HG02852 (cell line): Measurements from ENCODE around the gene PWWP2A.

Source experiments
- ATAC-seq: cut with Tn5 transposase; IDR thresholded peaks from one replicate; pipeline ENCODE4 v1.9.1; 2021; ENCODE audit warnings: mild to moderate bottlenecking, moderate library complexity; ENCODE audit not compliant: unreplicated experiment

The PWWP2A gene

DNA sequence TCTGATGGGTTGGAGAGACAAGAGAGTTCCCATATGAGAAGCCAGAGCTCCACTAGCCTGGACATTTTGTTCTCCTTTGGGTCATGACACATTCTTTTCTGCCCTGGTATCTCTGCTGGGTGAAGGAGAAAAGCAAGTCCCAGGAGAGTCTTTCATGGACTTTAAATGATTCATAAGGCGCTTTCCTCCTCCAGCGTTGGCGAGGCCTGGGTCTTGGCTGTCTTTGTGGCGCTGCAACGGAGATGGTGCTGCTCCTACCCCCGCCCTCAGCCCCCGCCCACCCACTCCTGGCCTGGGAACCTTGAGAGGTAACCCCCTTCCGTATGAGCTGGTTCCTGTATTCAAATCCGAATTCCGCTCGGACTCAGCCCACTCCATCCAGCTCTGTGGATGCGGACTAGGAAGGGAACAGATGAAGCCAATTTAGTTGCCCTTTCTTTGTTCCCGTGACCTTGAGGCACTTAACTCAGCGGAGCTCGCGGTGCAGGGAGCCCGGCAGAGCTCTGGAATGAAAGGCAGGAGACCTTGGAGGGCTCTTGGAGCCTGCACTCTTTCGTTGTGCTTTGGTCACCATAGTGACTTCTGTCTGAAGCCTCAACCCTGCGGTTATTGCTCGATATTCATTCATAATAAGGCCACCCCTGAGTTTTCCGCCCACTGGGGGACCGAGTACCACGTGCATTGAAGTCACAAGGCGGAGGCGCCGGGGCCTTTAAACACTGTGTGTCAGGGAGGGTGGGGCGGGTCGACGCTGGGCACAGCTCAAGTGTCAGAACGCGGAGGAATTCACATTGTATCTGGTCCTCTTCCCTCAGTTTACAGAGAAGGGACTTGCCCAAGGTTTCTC, 14.0 kb upstream of the PWWP2A start:
- no peak for ATAC-seq

DNA sequence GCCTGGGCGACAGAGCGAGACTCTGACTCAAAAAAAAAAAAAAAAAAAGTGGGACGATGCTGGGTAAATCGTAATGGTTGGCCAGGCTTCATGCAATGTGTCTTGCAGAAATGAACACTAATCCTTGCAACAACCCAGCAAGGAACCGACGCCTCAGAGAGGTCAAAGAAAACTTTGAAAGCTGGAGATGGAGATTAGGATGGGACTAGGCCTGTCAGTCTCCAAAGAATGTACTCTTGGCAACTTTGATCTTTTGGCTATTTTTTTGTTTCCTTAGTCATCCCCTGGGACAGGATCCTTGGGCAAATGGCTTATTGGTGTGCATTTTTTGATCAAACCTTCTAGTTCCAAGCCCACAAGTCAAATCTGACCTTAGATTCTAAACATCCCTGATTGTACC, 10.6 kb upstream of the PWWP2A start:
- ATAC-seq, result no peak

DNA sequence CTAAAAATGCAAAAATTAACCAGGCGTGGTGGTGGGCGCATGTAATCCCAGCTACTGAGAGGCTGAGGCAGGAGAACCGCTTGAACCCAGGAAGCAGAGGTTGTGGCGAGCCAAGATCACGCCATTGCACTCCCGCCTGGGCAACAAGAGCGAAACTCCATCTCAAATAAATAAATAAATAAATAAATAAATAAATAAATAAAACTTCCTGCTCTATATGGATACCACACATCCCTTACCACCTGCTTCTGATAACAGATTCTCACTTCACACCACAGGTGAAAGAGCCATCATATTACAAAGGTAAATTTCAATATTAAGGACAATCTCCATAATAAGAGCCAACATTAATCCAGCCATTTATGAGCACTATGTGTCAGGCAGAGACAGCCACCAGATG, 9.4 kb upstream of the PWWP2A start:
- ATAC-seq, result no peak

DNA sequence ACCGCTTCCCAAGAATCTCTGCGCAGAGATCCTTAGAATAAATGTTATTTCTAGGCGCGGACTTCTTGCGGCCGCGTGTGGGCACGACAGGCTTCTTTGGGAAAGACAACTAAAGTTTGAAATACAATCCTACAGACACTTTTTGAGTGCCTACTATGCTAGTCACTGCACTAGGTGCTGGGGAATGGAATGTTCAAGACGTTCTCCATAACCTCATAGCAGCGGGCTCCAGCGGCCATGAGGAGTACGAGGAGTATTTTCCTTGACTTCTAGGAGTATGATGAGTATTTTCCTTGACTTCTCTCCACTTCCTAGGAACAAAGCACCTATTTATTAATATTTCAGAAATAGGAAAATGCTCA, 636 bp upstream of the PWWP2A start:
- peak; percentile 2 for ATAC-seq

DNA sequence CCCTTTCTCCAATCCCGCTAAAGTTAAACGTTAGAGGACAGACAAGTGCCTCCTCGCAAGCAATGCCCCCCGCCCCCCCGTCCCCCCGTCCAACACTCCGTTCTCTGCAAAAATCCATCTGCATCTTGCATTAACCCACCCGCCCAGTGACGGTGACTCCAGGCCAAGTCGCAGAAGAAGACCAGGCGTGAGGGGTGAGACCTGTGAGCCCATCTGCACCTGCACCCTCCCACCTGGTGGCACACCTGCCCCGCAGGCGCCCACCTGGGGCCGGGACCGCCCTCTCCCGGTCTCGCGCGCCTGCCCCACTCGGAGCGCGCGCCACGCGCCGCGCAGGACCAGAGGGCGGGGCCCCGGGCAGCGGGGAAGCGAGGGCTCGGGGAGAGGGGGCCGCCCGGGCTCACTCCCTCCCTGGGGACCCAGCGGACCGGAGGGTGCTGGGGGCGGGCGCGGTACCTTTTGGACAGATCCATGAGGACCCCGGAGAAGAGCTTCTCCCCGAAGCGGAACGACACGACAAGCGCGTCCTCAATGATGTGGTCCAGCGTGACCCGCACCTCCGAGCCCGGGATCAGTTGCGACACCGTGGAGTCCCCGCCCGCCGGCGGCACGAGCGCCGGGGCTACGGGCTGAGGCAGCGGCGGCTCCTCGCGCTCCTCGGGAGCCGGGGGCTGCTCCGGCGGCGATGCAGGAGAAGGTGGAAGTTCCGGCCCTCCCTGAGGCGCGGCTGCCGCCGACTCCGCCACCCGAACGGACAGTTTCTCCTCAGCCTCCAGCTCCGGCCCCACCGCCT, 705 bp downstream of the PWWP2A start:
- peak; percentile 27 for ATAC-seq

DNA sequence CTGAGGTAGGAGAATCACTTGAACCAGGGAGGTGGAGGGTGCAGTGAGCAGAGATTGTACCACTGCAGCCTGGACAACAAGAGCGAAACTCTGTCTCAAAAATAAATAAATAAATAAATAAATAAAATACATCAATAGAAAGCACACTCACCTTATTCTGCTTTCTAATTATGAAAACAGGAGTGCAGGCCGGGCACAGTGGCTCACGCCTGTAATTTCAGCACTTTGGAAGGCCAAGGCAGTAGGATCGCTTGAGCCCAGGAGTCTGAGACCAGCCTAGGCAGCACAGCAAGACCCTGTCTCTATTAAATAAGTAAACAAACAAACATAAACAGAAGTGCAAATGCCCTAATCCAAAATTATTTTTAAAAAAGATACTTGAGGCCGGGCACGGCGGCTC, 2.3 kb downstream of the PWWP2A start:
- ATAC-seq, result no peak

DNA sequence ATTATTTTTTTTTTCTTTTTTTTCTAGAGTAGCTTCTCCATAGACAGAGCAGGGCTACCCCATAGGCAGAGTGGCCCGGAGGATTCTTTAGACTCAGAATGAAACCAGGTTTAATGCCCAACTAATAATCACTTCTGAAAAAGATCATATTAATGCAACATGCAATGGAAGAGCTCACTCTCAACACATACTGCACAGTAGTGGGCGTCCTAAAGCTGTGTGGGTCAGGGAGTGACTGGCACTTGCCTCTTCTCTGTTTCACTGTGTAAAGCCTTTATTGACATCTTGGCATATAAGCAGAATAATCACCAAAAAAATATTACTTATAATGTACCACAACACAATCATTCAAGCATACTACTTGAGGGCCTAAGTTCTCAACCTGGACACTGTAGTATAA, 11.1 kb downstream of the PWWP2A start:
- ATAC-seq, result no peak

DNA sequence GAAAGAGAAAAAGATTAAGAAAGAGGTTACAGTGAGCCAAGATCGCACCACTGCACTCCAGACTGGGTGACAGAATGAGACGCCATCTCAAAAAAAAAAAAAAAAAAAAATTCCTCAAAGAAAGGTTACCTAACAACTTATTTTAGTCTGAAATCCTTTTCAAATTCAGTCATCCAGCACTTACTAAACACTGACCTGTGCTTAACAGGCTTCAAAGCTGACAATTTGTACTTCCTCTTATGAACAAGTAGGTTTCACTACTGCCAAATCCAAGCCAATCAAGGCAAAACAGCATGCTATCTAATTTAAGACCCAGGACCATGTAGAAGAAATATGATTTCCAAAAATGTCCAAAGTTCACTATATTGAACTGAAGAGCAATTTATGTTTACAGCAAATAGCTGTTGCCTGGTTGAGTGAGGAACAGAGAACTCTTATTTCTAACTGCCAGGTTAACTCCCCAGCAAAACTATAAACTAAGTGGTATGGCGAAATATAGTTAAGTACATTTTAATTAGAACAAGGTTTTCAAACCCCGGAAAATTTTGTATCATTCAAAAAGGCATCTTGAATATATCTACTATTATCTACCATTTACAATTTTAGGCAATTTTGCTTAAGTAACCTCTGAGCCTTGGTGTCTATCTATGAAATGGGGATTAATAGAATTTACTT, 13.4 kb downstream of the PWWP2A start:
- ATAC-seq, result peak; percentile 92

DNA sequence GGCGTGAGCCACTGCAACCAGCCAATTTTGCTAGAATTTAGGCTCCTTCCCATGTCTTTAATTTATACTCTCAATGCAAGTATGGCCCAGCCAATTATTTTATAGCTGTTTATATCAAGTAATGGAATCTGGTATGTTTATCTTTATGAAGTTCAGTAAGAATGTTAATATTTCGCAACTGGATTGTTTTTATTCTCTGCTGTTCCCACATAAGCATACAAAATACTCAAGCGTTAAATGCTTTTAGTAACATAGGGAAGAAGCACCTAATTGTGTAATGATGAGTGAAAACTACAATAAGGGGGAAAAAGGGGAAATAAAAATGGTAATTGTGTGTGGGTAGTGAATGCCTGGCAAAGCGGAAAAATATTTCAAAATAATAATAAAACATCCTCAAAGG, 21.3 kb downstream of the PWWP2A start:
- no peak for ATAC-seq

DNA sequence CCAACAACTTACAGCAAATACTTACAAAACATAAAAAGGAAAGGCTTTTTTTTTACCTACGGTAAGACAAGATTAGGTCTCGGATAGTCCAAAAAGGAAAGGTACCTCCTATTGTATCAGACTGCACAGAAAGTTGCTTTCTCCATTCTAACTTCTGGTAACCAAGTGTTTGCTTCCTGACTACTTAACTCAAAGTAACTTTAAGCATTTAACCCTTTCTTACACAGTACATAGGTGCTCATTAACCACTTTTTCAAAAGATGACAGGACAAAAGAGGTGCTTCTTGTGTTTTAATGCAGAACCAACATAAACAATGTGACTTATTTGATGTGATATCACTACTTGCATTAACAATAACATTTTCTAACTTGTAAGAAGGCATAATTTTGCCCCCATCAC, 23.1 kb downstream of the PWWP2A start:
- ATAC-seq, result no peak

DNA sequence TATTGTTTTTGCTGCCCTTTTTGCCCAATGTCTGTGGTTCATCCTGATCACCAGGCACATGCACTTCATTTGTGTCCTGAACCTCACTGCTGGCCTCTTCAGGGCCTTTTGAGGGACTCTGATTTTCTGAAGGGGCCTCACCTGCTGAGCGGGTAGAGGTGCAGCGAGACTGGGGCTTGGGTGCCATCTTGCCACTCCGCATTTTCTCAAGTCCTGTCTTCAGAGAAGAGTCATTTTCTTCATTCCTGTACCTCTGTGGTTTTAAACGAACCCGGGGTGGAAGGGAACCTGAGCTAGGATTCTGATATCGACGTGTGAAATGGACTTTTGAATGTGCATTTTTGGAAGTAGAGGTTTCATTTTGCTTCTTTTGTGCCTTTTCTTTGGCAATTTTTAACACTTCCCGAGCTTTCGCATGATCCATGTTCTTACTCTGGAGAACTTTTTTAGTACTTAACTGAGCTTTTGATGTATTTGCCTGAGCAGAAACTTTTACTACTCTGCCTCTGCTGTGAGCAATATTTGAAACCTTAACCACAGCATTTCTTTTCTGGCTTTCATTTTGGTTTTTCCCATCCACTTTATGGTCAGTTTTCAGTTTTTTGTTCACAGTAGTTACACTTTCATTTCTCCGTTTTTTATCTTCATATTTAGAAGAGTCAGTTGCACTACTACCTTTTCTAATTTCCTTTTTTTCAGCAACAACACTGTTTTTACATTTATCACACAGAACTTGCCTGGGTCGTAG, 26.1 kb downstream of the PWWP2A start:
- peak; percentile 84 for ATAC-seq

DNA sequence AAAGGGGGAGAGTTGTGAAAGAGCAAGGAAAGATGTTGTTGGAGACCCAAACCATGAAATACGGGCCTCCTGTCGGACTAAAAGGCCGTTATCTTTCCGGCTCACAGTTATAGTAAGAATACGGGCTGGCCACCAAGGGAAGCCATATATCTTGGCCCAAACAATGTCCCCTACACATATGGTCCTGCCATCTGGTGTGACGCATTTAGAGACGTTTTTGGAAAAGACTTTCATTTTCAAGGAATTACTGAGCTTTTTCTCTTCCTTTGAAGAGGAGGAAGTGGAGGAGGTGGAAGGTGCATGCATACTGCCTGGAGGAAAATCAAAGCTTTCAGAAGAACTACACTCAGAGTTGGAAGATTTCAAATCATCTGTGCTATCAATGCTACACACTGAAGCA, 26.7 kb downstream of the PWWP2A start:
- no peak for ATAC-seq

DNA sequence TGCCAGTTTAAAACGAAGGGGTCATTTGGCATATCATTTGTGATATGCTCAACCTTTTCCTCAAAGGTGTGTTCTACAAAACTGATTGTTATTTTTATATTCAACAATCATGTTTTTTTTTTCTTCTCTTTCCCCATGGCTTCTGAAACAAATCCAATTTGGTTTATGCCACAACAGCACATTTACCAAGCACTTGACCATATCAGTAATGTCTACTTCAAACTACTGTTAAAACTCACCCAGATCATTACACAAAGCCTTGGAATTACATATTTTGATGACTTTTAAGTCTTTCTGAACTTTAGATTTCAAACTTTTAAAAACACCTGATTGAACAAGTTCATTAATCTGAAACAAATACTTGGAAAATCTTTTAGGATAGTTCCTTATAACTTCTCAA, 29.2 kb downstream of the PWWP2A start:
- ATAC-seq, result no peak

DNA sequence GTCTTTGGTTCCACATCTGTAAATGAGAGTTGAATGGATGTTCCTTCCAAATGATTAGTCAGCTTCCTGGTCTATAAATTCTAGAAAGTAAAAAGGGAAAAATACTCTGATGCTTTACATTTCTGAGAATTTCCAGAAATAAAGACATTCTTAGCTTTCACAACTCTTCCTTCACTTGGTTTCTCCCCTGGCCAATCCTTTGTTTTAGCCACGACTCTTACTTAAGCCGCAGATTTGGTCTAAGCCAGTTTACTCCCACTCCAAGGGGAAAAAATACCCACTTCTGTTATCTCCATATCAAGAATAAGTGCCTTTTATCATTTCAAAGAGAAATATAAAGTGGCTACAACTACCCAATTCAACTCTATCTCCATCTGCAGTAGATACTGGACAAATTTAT, 29.7 kb downstream of the PWWP2A start:
- ATAC-seq, result no peak

DNA sequence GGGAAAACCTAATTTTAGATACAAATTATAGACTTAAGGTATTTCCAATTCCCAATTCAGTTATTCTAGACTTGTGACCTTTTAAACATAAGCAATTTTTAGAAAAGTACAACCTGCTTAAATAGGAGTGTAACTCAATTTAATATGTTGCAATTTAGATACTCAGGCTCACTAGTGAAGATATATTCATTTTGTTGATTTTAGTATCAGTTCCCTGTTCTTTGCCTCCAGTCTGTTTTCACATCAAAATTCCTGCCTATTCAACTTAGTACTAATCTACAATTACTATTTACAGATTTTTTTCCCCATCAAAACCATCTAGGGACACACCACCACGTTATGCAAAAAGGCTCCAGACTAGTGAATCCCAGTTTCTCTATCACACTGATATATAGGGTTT, 30.4 kb downstream of the PWWP2A start:
- ATAC-seq, result no peak

DNA sequence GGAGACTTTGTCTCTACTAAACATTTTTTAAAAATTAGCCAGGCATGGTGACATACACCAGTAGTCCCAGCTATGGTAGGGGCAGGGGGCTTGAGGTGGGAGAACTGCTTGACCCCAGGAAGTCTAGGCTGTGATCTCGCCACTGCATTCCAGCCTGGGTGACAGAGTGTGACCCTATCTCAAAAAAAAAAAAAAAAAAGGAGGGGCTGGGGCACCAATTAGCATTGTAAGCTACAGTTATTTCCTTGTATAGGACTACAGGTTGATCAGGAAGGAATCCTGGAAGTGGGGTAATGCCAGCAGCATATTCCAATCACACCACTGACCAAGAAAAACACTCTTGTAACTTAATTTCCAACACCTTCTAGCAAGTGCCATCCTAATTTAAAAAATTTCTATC, 32.1 kb downstream of the PWWP2A start:
- ATAC-seq, result no peak

DNA sequence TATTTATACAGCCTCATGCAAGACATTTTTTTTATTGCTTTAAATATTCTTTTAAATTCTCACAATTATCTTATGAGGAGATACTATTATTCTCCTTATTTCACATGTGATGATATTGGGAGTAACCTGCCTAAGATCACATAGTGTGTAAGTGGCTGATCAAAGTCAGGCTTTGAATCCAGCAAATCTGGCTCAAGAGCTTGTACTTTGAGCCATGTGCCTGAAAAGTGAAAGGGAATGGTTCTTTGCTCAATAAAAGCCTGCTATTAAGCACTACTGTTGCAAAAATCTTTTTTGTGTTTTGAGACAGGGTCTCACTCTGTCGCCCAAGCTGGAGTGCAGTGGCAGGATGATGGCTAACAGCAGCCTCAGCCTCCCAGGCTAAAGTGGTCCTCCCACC, 35.1 kb downstream of the PWWP2A start:
- no peak for ATAC-seq

DNA sequence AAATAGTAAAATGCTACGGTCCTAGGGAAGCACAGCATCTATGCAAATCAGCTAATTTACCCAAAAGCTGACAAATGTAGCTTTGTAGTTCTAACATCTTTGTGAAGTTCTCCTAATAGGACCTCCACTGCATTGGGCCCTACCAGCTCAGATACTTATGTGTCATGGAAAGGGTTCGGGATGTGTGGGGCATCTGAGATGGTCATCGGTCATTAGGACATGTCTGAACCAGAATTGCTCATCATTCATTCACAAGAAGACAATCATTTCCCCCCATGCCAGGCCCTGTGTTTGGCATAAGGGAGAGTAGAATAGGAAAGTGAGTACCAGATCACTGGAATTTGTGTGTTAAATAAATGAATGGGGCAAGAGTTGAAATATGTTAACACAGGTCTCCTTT, 35.7 kb downstream of the PWWP2A start:
- no peak for ATAC-seq

DNA sequence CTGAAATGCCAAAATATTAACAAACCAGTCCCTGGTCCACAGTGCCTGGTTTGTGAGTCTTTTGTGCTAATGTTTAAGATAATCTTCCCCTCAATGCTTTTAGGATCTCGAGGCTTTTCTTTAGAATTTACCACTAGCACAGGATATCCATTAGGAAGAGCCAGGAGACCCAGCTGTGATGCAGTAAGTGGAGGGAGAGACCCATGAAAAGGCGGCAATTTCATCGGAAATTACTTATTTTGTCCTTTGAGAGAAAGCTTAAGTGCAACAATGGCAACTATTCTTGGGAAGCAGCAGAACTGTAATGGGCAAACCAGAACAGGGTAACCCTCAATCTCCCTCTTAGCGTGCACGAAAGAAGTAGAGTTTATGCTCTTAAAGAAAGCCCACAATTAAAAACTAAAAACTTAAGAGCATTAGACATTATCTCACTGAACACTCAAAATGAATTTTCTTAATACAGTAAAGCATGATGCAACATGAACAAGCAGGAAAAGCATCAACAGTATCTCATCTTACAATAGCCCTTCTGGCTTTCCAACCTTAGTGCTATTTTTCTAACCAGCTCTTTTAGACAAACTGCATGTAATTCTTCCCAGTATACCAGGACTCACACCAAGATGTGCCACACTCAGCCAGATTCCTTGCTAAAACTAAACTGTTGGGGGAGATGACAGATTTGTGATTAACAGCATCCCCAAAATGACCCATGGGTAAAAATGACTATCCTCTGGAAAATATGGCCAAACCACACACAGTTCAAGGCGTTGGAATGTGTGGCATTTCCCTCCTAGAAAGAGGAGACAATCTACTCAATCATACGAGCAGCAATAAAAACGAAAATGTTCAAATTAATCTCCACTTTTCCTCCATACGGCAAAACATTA, 36.4 kb downstream of the PWWP2A start:
- no peak for ATAC-seq

DNA sequence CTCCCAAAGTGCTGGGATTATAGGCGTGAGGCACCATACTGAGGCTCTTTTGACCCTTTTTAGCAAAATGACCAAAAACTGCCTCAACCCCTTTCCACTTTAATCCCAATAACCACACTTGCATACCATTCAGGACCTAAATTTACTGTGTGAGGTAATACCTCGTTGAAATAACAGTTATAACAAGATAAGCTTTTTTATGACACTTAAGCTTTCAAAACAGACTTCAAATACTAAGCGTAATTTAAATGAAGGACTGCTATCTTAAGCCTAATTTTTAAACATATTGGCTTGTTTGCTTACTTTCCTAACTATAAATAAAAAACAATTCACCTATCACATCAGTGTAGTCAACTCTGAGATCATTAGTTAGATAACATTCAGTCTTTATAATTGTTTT, 37.8 kb downstream of the PWWP2A start:
- ATAC-seq, result no peak
